ENCODE results near the gene GCSAML.

DNA sequence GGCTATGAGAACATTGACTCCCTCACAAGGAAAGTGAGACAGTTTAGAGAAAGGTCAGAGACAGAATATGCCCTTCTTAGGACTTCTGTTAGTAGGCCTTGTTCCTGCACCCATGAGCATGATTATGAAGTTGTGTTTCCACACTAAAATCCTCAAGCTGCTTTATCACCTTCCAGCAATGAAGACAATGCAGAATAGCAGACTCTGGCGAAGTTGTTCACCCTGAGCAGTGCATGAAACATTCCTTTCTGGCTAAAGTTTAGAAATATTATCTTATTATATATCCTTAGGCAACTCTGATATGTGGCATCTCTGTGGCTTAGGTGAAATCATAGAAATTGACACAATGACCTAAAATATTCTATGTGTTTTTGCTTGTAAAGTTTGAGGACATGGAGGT is 25.3 kb downstream of the GCSAML start:
- TF ChIP-seq, protein P1, sequence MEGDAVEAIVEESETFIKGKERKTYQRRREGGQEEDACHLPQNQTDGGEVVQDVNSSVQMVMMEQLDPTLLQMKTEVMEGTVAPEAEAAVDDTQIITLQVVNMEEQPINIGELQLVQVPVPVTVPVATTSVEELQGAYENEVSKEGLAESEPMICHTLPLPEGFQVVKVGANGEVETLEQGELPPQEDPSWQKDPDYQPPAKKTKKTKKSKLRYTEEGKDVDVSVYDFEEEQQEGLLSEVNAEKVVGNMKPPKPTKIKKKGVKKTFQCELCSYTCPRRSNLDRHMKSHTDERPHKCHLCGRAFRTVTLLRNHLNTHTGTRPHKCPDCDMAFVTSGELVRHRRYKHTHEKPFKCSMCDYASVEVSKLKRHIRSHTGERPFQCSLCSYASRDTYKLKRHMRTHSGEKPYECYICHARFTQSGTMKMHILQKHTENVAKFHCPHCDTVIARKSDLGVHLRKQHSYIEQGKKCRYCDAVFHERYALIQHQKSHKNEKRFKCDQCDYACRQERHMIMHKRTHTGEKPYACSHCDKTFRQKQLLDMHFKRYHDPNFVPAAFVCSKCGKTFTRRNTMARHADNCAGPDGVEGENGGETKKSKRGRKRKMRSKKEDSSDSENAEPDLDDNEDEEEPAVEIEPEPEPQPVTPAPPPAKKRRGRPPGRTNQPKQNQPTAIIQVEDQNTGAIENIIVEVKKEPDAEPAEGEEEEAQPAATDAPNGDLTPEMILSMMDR (IDR thresholded peaks at IDR 0.05; ENCODE audit: insufficient read depth, low read length), result no peak
- TF ChIP-seq, protein P2, sequence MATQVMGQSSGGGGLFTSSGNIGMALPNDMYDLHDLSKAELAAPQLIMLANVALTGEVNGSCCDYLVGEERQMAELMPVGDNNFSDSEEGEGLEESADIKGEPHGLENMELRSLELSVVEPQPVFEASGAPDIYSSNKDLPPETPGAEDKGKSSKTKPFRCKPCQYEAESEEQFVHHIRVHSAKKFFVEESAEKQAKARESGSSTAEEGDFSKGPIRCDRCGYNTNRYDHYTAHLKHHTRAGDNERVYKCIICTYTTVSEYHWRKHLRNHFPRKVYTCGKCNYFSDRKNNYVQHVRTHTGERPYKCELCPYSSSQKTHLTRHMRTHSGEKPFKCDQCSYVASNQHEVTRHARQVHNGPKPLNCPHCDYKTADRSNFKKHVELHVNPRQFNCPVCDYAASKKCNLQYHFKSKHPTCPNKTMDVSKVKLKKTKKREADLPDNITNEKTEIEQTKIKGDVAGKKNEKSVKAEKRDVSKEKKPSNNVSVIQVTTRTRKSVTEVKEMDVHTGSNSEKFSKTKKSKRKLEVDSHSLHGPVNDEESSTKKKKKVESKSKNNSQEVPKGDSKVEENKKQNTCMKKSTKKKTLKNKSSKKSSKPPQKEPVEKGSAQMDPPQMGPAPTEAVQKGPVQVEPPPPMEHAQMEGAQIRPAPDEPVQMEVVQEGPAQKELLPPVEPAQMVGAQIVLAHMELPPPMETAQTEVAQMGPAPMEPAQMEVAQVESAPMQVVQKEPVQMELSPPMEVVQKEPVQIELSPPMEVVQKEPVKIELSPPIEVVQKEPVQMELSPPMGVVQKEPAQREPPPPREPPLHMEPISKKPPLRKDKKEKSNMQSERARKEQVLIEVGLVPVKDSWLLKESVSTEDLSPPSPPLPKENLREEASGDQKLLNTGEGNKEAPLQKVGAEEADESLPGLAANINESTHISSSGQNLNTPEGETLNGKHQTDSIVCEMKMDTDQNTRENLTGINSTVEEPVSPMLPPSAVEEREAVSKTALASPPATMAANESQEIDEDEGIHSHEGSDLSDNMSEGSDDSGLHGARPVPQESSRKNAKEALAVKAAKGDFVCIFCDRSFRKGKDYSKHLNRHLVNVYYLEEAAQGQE (IDR thresholded peaks at IDR 0.05; ENCODE audit: insufficient replicate concordance, low read depth), result no peak
- TF ChIP-seq POLR2AphosphoS5 (IDR thresholded peaks at IDR 0.05; ENCODE audit: low read depth) (no peak), SPI1 (IDR thresholded peaks at IDR 0.05; ENCODE audit: borderline replicate concordance, low read depth) (no peak), GABPA (IDR thresholded peaks at IDR 0.05; ENCODE audit: low read depth) (no peak)

Data from HL-60 (cell line).